Testis (tissue), 2 donors: ENCODE data around the gene ZSWIM9.

Experiments used
- CTCF ChIP-seq, 3 experiments: fragments of 450-650 bp in 2 of 3; fragments of 200-600 bp in 1 of 3; sonication (generic) in 1 of 3; IDR thresholded peaks; one replicate each; pipeline ENCODE4 v1.5.1; 2016 to 2019; ENCODE audit warnings: antibody characterized with exemption in 3 of 3, mild to moderate bottlenecking in 2 of 3, moderate library complexity in 1 of 3
- POLR2A ChIP-seq: fragments of 450-650 bp; IDR thresholded peaks from one replicate; pipeline ENCODE4 v1.6.1; 2017; ENCODE audit warnings: antibody characterized with exemption, mild to moderate bottlenecking, moderate library complexity

- TF ChIP-seq POLR2A (no peak), CTCF (IDR thresholded peaks at IDR 0.05) (no peak)
Observed at GRCh38 chr19:48206397-48207093, 36.1 kb downstream of the ZSWIM9 start.
